ENCODE data around the gene TRPM4.
"Not testable (repeated sequence)": the region's sequence is repeated elsewhere in the genome, so short reads cannot be mapped to it uniquely, and the experiment has no call there.

TRPM4 gene

GRCh38 chr19:49157445-49158224, at the start of gene TRPM4:
TSS of gene TRPM4 (plus strand) at chr19:49157792. CDS start at chr19:49157867, 75 bp downstream.
- peak; percentile 79 for DNase-seq

- DNase-seq = no peak
These were observed 48.5 kb upstream of the TRPM4 start for GRCh38 chr19:49109051-49109450.

- DNase-seq = no peak
These were observed 47.9 kb upstream of the TRPM4 start for GRCh38 chr19:49109569-49110233.

- DNase-seq = no peak
These were observed 47.0 kb upstream of the TRPM4 start for GRCh38 chr19:49110567-49110966.

- DNase-seq = no peak
These were observed 46.2 kb upstream of the TRPM4 start for GRCh38 chr19:49111218-49111998.

GRCh38 chr19:49113762-49114629, 43.6 kb upstream of the TRPM4 start, which contains the start of gene LIN7B:
TSS of gene LIN7B (plus strand) at chr19:49114370. CDS start at chr19:49114405, 35 bp downstream.
- peak; percentile 33 for DNase-seq

GRCh38 chr19:49114630-49115363, 42.8 kb upstream of the TRPM4 start:
- peak; percentile 53 for DNase-seq

- no peak for DNase-seq
These were observed 41.0 kb upstream of the TRPM4 start for GRCh38 chr19:49116544-49116943.

- DNase-seq = no peak
These were observed 39.7 kb upstream of the TRPM4 start for GRCh38 chr19:49117677-49118564.

GRCh38 chr19:49118565-49119410, 38.8 kb upstream of the TRPM4 start, which contains the start of gene C19orf73:
TSS of gene C19orf73 (minus strand) at chr19:49119143. CDS start at chr19:49119022, 121 bp downstream.
- DNase-seq = peak; percentile 85

GRCh38 chr19:49119411-49120324, 37.9 kb upstream of the TRPM4 start, which contains the start of gene PPFIA3:
TSS of gene PPFIA3 (plus strand) at chr19:49119544. CDS start at chr19:49127874, 8,330 bp downstream.
- no peak for DNase-seq

GRCh38 chr19:49120325-49120683, 37.3 kb upstream of the TRPM4 start:
- no peak for DNase-seq

- no peak for DNase-seq
These were observed 36.7 kb upstream of the TRPM4 start for GRCh38 chr19:49120868-49121267.

- not testable (repeated sequence) for DNase-seq
These were observed 35.8 kb upstream of the TRPM4 start for GRCh38 chr19:49121841-49122240.

GRCh38 chr19:49123285-49123684, 34.3 kb upstream of the TRPM4 start:
- DNase-seq = not testable (repeated sequence)

- DNase-seq = peak; percentile 51
These were observed 32.4 kb upstream of the TRPM4 start for GRCh38 chr19:49125025-49125731.

- no peak for DNase-seq
These were observed 31.0 kb upstream of the TRPM4 start for GRCh38 chr19:49126575-49126974.

GRCh38 chr19:49127225-49127624, 30.4 kb upstream of the TRPM4 start:
- not testable (repeated sequence) for DNase-seq
